Measurements from ENCODE around the gene DPCD.

The DPCD gene

DNA sequence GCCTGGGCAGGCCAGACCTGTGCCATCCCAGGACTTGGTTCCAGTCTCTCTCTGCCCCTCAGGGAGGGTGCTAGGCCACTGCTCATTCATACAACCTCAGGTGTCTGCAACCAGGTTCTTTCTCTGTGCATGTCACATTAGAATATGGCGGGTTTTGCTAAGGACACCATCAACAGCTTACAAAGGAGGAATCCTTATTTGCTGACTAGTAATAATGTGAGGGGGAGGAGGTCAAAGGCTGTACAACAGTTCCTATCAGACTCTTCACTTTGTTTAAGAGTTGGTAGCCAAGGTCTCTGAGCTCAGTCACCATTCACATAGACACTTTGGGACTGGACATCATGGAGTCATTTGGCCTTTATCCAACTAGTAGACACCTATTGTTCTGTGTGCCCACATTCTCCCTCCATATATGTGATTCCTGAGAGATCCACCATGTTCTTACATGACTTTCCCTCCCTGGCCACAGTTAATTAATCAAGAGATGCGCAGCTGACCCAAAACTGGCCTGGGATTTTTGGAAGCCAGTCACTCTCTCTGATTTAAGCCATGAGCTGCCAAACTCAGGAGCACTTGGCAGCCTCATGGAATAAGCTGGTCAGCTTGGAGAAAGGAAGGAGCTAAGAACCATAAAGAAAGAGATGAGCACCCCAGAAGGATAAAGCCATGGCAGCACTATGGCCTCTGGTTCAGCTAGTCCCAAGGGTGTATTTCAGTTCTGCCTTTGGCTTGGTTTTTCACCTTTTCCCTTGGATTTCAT is 51.2 kb downstream of the DPCD start:
- in situ Hi-C loops (cut with HindIII; ENCODE audit: low pct_ligation_motif_present, low sequenced_read_pairs) = no loop called here
- H3K4me3 ChIP-seq (ENCODE audit: low read depth, low read length) = no peak overlapping the region
- TF ChIP-seq, protein P1, sequence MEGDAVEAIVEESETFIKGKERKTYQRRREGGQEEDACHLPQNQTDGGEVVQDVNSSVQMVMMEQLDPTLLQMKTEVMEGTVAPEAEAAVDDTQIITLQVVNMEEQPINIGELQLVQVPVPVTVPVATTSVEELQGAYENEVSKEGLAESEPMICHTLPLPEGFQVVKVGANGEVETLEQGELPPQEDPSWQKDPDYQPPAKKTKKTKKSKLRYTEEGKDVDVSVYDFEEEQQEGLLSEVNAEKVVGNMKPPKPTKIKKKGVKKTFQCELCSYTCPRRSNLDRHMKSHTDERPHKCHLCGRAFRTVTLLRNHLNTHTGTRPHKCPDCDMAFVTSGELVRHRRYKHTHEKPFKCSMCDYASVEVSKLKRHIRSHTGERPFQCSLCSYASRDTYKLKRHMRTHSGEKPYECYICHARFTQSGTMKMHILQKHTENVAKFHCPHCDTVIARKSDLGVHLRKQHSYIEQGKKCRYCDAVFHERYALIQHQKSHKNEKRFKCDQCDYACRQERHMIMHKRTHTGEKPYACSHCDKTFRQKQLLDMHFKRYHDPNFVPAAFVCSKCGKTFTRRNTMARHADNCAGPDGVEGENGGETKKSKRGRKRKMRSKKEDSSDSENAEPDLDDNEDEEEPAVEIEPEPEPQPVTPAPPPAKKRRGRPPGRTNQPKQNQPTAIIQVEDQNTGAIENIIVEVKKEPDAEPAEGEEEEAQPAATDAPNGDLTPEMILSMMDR (IDR thresholded peaks at IDR 0.05; ENCODE audit: low read depth, low read length, missing control alignments) = no peak
- no peaks in the 10 kb centered on the region for H3K36me3 ChIP-seq (replicated peaks)
- DNase-seq = no peak
- no peak overlapping the region for H3K27ac ChIP-seq
- no peaks in the 10 kb centered on the region for H3K27me3 ChIP-seq (replicated peaks)

DNA sequence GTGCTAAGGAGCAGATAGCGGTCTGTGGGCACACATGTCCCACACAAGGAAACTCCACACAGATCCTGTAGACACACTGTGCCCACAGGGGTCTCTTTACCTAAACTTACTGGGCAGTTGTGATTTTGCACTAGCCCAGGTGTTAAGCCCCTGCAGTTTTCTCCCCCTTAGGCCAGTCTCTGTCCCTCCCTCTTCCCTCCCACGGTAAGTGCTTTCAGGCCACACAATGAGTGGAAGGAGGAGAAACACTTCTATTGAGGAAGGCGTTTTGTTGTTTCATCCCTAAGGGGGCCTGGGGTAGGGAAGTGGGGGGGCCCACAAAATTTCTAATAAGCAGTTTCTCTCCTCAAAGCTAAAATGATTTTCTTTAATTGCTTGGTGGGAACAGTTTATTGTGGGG is 55.4 kb downstream of the DPCD start:
- TF ChIP-seq, protein P1 (IDR thresholded peaks at IDR 0.05; ENCODE audit: low read depth, low read length, missing control alignments) = no peak
- no peak overlapping the region for H3K4me3 ChIP-seq (ENCODE audit: low read depth, low read length)
- H3K27ac ChIP-seq = no peak overlapping the region
- H3K27me3 ChIP-seq (replicated peaks) = no peaks in the 10 kb centered on the region
- in situ Hi-C loops (cut with HindIII; ENCODE audit: low pct_ligation_motif_present, low sequenced_read_pairs) = no loop called here
- no peaks in the 10 kb centered on the region for H3K36me3 ChIP-seq (replicated peaks)
- no peak for DNase-seq

DNA sequence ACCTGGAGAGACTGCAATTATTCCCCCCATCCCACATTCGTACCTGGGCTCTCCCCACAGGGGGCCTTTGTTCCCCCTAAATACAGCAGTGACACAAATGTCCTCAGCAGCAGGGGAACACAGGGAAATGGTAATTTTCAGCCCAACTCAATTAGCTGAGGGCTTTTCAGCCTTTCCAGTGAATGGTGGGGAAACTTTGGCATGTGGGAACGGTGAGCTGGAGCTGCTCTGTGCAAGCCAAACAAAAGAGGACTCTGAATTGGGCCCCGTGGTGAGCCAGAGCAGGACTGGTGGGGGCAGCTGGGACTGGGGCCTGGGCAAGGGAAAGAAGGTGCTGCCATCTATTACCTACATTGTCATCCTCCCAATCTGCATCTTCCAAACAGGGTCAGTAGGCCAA is 55.9 kb downstream of the DPCD start:
- no peaks in the 10 kb centered on the region for H3K27me3 ChIP-seq (replicated peaks)
- TF ChIP-seq, protein P1 (IDR thresholded peaks at IDR 0.05; ENCODE audit: low read depth, low read length, missing control alignments) = no peak
- in situ Hi-C loops (cut with HindIII; ENCODE audit: low pct_ligation_motif_present, low sequenced_read_pairs) = no loop called here
- H3K4me3 ChIP-seq (ENCODE audit: low read depth, low read length) = no peak overlapping the region
- no peaks in the 10 kb centered on the region for H3K36me3 ChIP-seq (replicated peaks)
- no peak overlapping the region for H3K27ac ChIP-seq
- no peak for DNase-seq

DNA sequence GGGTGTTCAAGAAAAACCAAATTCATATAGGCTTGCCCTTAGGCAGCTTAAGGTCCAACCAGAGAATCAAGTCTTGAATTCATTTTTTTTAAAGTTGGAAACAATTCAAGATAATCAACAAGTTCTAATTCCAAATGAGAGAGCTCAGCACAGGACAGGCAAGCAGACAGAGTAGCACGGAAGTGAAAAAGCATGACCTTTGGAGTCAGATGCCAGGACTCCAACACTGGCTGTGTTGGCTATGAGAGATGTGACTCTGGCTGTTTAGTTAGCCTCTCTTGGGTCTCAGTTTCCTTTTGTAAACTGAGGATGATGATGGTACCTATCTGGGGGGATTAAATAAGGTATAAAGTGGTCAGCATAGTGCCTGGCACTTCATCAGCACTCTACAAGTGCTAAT is 57.5 kb downstream of the DPCD start:
- Histone ChIP-seq H3K4me3 (ENCODE audit: low read depth, low read length) (no peak overlapping the region), H3K36me3 (replicated peaks) (no peaks in the 10 kb centered on the region), H3K27ac (no peak overlapping the region), H3K27me3 (replicated peaks) (no peaks in the 10 kb centered on the region)
- in situ Hi-C loops (cut with HindIII; ENCODE audit: low pct_ligation_motif_present, low sequenced_read_pairs) = no loop called here
- no peak for DNase-seq
- TF ChIP-seq, protein P1 (IDR thresholded peaks at IDR 0.05; ENCODE audit: low read depth, low read length, missing control alignments) = no peak

DNA sequence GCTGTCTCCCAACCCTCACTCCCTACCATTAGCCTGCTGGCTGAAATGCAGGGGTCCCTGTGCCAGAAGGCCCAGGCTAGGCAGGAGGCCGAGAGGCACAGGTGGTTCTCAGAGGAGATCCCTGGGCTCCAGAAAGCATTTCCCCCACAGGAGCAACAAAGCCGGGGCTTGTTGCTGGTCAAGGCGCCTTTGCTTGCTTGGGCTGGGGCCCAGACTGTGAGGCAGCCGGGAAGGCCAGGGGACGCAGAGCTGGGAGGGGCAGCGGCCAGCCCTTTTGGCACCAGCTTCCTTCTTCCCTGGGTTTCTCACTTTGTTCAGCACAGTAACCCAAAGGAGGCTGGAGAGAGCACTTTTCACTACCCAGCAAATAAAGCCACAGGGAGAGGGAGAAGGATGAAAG is 58.2 kb downstream of the DPCD start:
- no peak overlapping the region for H3K27ac ChIP-seq
- TF ChIP-seq, protein P1 (IDR thresholded peaks at IDR 0.05; ENCODE audit: low read depth, low read length, missing control alignments) = no peak
- no peak overlapping the region for H3K4me3 ChIP-seq (ENCODE audit: low read depth, low read length)
- no peaks in the 10 kb centered on the region for H3K27me3 ChIP-seq (replicated peaks)
- H3K36me3 ChIP-seq (replicated peaks) = no peaks in the 10 kb centered on the region
- in situ Hi-C loops (cut with HindIII; ENCODE audit: low pct_ligation_motif_present, low sequenced_read_pairs) = no loop called here
- DNase-seq = no peak

DNA sequence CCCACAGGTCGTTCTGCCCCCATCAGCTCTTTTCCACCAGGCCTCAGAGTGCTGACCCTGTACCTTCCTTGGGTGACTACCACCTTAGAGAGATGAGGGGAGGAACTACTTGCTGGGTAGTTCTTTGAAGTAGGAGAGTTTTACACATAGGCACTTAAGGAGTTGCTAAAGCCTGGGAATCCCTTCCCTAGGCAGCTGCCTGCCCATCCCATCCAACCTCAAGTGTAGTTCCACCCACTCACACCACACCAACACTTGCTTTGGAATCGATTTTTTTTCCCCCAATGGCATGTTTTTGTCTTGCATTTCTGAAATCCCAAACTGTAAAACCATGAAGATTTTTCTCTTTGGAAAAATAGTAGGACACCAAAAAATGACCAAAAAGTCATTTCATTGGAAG is 59.1 kb downstream of the DPCD start:
- Histone ChIP-seq H3K4me3 (ENCODE audit: low read depth, low read length) (no peak overlapping the region), H3K27ac (no peak overlapping the region), H3K36me3 (replicated peaks) (no peaks in the 10 kb centered on the region), H3K27me3 (replicated peaks) (no peaks in the 10 kb centered on the region)
- no peak for DNase-seq
- TF ChIP-seq, protein P1 (IDR thresholded peaks at IDR 0.05; ENCODE audit: low read depth, low read length, missing control alignments) = no peak
- in situ Hi-C loops (cut with HindIII; ENCODE audit: low pct_ligation_motif_present, low sequenced_read_pairs) = no loop called here
